Measurements from ENCODE around the gene MSH2. TPM values are rescaled to one million over a fixed set of nuclear protein-coding genes. Genes with fewer than 3 reads are reported as not detected.

MSH2 gene
- total RNA-seq, 1 experiment from 2014 or later: 139 TPM

DNA sequence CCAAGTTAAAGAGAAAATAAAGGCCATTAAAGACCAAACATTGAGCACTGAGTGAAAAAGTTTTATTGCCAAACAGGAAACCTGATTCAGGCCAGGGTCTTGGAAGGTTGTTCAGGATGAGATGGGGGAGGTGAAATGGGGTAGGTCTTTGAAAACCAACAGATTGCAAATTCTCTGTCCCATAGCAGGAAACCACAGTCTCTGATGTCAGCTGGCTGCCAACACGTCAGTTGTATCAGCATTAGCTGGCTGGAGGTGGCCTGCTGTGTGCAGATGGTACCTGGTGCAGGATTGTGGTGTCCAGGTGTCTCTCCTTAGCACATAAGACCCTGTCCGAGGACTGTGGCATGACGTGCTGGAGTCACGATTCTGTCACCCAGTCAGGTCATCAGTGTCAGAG, 106.3 kb downstream of the MSH2 start:
- WGBS (ENCODE audit: extremely low coverage, insufficient read length, low lambda C conversion rate): no CpG with 5 or more reads among the region's 4 CpGs
- no peak overlapping the region for H2BK20ac ChIP-seq (ENCODE audit: low read depth, low read length, poor library complexity, severe bottlenecking)
- H3K9me3 Mint-ChIP-seq: peaks cover 19 to 20% of the 10 kb centered on the region in 2 experiments
- H3K9ac ChIP-seq (ENCODE audit: extremely low read depth, insufficient read length, low read length): no peak overlapping the region
- no peak for DNase-seq
- no peaks in the 10 kb centered on the region for H3K79me2 ChIP-seq (ENCODE audit: insufficient read depth, low read length)
- H3K4me1 Mint-ChIP-seq: peaks cover 17 to 24% of the 10 kb centered on the region in 2 experiments
- H3K4me2 ChIP-seq (ENCODE audit: insufficient read depth, insufficient read length, low read length): no peak overlapping the region
- H3K4me1 ChIP-seq (ENCODE audit: insufficient read depth, low read length): no peaks in the 10 kb centered on the region
- no peak overlapping the region for H3T11ph ChIP-seq (ENCODE audit: low read length)
- no peak overlapping the region for H2AFZ ChIP-seq (ENCODE audit: low read length)
- H2BK5ac ChIP-seq (ENCODE audit: insufficient read length, low read length): no peak overlapping the region
- H3K23me2 ChIP-seq (ENCODE audit: insufficient read length, low read depth, low read length, poor library complexity, severe bottlenecking): no peaks in the 10 kb centered on the region
- H3K9me3 ChIP-seq (ENCODE audit: control insufficient read depth, low read depth, low read length): peaks cover 18% of the 10 kb centered on the region
- H4K5ac ChIP-seq (ENCODE audit: insufficient read length, low read depth, low read length): no peak overlapping the region
- no peak overlapping the region for H4K91ac ChIP-seq (ENCODE audit: insufficient read length, low read depth, low read length)
- no peak overlapping the region for H2BK120ac ChIP-seq (ENCODE audit: low read depth, low read length, poor library complexity, severe bottlenecking)
- no peaks in the 10 kb centered on the region for H3K79me1 ChIP-seq (ENCODE audit: insufficient read depth, low read depth, low read length, poor library complexity, severe bottlenecking)
- H3K36me3 Mint-ChIP-seq (ENCODE audit: insufficient read depth in 1 of 3, low read depth in 3 of 3): peaks cover 9 to 31% (median 23%) of the 10 kb centered on the region in 3 experiments
- H3K27ac ChIP-seq (ENCODE audit: insufficient read length, low read depth, low read length): no peak overlapping the region
- H2AK5ac ChIP-seq (ENCODE audit: insufficient read length, low read length): no peak overlapping the region
- H2BK12ac ChIP-seq (ENCODE audit: insufficient read length, low read depth, low read length): no peak overlapping the region
- no peak overlapping the region for H4K8ac ChIP-seq (replicated peaks; ENCODE audit: insufficient read length, low read depth, low read length)
- no peak overlapping the region for H3K18ac ChIP-seq (ENCODE audit: insufficient read length, low read depth, low read length)
- H2BK15ac ChIP-seq (ENCODE audit: low read depth, low read length): no peak overlapping the region
- TF ChIP-seq, protein P1, sequence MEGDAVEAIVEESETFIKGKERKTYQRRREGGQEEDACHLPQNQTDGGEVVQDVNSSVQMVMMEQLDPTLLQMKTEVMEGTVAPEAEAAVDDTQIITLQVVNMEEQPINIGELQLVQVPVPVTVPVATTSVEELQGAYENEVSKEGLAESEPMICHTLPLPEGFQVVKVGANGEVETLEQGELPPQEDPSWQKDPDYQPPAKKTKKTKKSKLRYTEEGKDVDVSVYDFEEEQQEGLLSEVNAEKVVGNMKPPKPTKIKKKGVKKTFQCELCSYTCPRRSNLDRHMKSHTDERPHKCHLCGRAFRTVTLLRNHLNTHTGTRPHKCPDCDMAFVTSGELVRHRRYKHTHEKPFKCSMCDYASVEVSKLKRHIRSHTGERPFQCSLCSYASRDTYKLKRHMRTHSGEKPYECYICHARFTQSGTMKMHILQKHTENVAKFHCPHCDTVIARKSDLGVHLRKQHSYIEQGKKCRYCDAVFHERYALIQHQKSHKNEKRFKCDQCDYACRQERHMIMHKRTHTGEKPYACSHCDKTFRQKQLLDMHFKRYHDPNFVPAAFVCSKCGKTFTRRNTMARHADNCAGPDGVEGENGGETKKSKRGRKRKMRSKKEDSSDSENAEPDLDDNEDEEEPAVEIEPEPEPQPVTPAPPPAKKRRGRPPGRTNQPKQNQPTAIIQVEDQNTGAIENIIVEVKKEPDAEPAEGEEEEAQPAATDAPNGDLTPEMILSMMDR (conservative IDR thresholded peaks at IDR 0.05): no peak
- H3K56ac ChIP-seq (ENCODE audit: insufficient read length, low read depth, low read length): no peak overlapping the region
- H3K27ac Mint-ChIP-seq: no peak overlapping the region; a peak in 1 of 7 replicates
- H3K27me3 Mint-ChIP-seq (ENCODE audit: low read depth): peaks cover 6% of the 10 kb centered on the region; the same call in 1 of the 2 replicates
- H4K20me1 ChIP-seq (ENCODE audit: control insufficient read depth, insufficient read depth, insufficient read length): no peaks in the 10 kb centered on the region
- no peak overlapping the region for H3K23ac ChIP-seq (ENCODE audit: insufficient read length, low read depth, low read length)
- H3K14ac ChIP-seq (ENCODE audit: insufficient read depth, low read length): no peak overlapping the region
- no peaks in the 10 kb centered on the region for H3K27me3 ChIP-seq (ENCODE audit: insufficient read depth, low read length)
- no peak overlapping the region for H3K4ac ChIP-seq (ENCODE audit: low read depth, low read length)
- no peak overlapping the region for H3K4me3 Mint-ChIP-seq
